C4-2B (cell line): ENCODE data around the gene SULT6B1.

ENCODE experiments used
- ZFX ChIP-seq: fragments of 450-650 bp; IDR thresholded peaks from 2 replicates; pipeline ENCODE4 v1.6.1; 2017
- TF ChIP-seq, protein P1 (sequence below): fragments of 450-650 bp; conservative IDR thresholded peaks from 2 replicates; pipeline ENCODE4 v1.5.1; 2017; ENCODE audit warnings: mild to moderate bottlenecking

GRCh38 chr2:37189452-37190153 lies 1.1 kb upstream of the SULT6B1 start:
- TF ChIP-seq, protein P1, sequence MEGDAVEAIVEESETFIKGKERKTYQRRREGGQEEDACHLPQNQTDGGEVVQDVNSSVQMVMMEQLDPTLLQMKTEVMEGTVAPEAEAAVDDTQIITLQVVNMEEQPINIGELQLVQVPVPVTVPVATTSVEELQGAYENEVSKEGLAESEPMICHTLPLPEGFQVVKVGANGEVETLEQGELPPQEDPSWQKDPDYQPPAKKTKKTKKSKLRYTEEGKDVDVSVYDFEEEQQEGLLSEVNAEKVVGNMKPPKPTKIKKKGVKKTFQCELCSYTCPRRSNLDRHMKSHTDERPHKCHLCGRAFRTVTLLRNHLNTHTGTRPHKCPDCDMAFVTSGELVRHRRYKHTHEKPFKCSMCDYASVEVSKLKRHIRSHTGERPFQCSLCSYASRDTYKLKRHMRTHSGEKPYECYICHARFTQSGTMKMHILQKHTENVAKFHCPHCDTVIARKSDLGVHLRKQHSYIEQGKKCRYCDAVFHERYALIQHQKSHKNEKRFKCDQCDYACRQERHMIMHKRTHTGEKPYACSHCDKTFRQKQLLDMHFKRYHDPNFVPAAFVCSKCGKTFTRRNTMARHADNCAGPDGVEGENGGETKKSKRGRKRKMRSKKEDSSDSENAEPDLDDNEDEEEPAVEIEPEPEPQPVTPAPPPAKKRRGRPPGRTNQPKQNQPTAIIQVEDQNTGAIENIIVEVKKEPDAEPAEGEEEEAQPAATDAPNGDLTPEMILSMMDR = no peak
- no peak for TF ChIP-seq ZFX
